Heart left ventricle (tissue), 16 donors: Measurements from ENCODE around the gene KL. TPM values are rescaled to one million over a fixed set of nuclear protein-coding genes. Genes with fewer than 3 reads are reported as not detected.
A peak's percentile ranks its signal among the peaks of the same experiment; 100 is the strongest.

ENCODE experiments used
- ATAC-seq, 4 donors: fragments of 200-7000 bp; cut with Tn5 transposase; one replicate each; pipeline ENCODE4 v1.9.1; 2020 to 2022; ENCODE audit warnings: moderate library complexity in 4 of 4, mild to moderate bottlenecking in 3 of 4, moderate number of reproducible peaks in 1 of 4
- DNase-seq, 5 donors: peaks; one replicate each; pipeline ENCODE4 v3.0.0-alpha.2; 2020
- H3K27ac ChIP-seq, 12 donors: fragments of 200-600 bp; sonication (generic) in 4 of 12; one replicate each; pipeline versions ENCODE4 v1.5.0 to v1.8.0; 2016 to 2022; ENCODE audit warnings: mild to moderate bottlenecking in 2 of 12
- H3K27me3 ChIP-seq, 9 donors: fragments of 200-600 bp; sonication (generic) in 2 of 9; one replicate each; pipeline versions ENCODE4 v1.5.1 to v1.8.0; 2016 to 2022; ENCODE audit warnings: mild to moderate bottlenecking in 3 of 9
- H3K36me3 ChIP-seq, 9 donors: fragments of 200-600 bp; sonication (generic) in 2 of 9; one replicate each; pipeline versions ENCODE4 v1.5.0 to v1.8.0; 2018 to 2022; ENCODE audit warnings: mild to moderate bottlenecking in 2 of 9
- H3K4me1 ChIP-seq, 12 donors: fragments of 200-600 bp; sonication (generic) in 4 of 12; one replicate each; pipeline versions ENCODE4 v1.5.0 to v1.8.0; 2016 to 2022; ENCODE audit warnings: mild to moderate bottlenecking in 3 of 12
- H3K4me3 ChIP-seq, 12 donors: fragments of 200-600 bp; sonication (generic) in 4 of 12; one replicate each; pipeline versions ENCODE4 v1.5.0 to v1.8.0; 2017 to 2022; ENCODE audit warnings: mild to moderate bottlenecking in 9 of 12, moderate library complexity in 4 of 12
- H3K9me3 ChIP-seq, 12 donors: fragments of 200-600 bp; sonication (generic) in 4 of 12; one replicate each; pipeline versions ENCODE4 v1.5.0 to v1.8.0; 2016 to 2022; ENCODE audit warnings: mild to moderate bottlenecking in 1 of 12
- POLR2A ChIP-seq, 2 donors: fragments of 450-650 bp; IDR thresholded peaks; one replicate each; pipeline ENCODE4 v1.6.1; 2017; ENCODE audit warnings: antibody characterized with exemption in 2 of 2, mild to moderate bottlenecking in 2 of 2, moderate library complexity in 2 of 2
- WGBS, 4 donors: extraction: QIAGEN DNeasy Blood & Tissue Kit in 2 of 4; methylation state at CpG; one replicate each; pipeline versions ENCODE4 v1.1.5 to v1.1.7; 2013 to 2018; 5-methylcytosine and 5-hydroxymethylcytosine counted together
- intact Hi-C, 10 donors: fragments of 100-400 bp; cut with DNase I; formaldehyde crosslinking; loops; one replicate each; pipeline versions ENCODE4 v1.11.1 to v1.14.2; 2022
- polyA plus RNA-seq, 2 donors: library from polyadenylated mRNA; stranded (reverse); fragments of 200-250 nt; gene quantifications; one replicate each; pipeline ENCODE4 v1.2.3, GENCODE V29; 2013
- total RNA-seq, 9 donors: library from RNA; depleted of rRNA in 2 of 9; stranded (reverse); fragments of >200 nt in 2 of 9; fragmentation: NEBNext Ultra II Directional in 3 of 9; extraction: Animal tissue kit (Norgen Biotek cat#: 25700) in 3 of 9; gene quantifications; one replicate each; pipeline versions ENCODE4 v1.1.0 to v1.2.4, GENCODE V29; 2016 to 2023
- TF ChIP-seq, protein P1 (sequence below), 12 donors: fragments of 200-600 bp; sonication (generic) in 4 of 12; IDR thresholded peaks; one replicate each; pipeline versions ENCODE4 v1.5.0 to v1.8.0; 2018 to 2022; ENCODE audit warnings: antibody characterized with exemption in 12 of 12, mild to moderate bottlenecking in 5 of 12
- donor health status: ischemic (EF 13 %, LVEDD 7.1; RV severe dilation, severe dysfunction).
- donor health status: healthy with polysubstance abuse.
- donor health status: DM: no; HTN: yes; CAD: no.
- donor health status: DM: no; HTN: no; CAD: no.
- donor health status: ischemic (EF 25% LVEDD 6.9; RV normal size, moderate dysfunction).
- donor health status: ischemic (EF 25% LVEDD 5.7; RV mildly dilated, moderate dysfunction).
- donor health status: healthy.
- donor health status: DM: yes; HTN: yes; CAD: no.
- donor health status: ischemic (EF 35%, LVEDD 5.7; RV mildly dilated, moderate dysfunction).
- donor health status: nonischemic (EF 11% LVEDD 7.7; RV severe dilation, severe dysfunction).
- donor health status: DM: yes; HTN: yes; CAD: no.
- donor health status: PGD.
- donor health status: ischemic (EF 29% LVEDD 5.4; RV normal size, mild dysfunction).
- donor health status: nonischemic (EF 23%, LVEDD 6.1; RV moderate dilation, normal function).

KL gene
- total and polyA plus RNA-seq, 11 donors = 0.34 to 3.1 (median 1.7) TPM

DNA sequence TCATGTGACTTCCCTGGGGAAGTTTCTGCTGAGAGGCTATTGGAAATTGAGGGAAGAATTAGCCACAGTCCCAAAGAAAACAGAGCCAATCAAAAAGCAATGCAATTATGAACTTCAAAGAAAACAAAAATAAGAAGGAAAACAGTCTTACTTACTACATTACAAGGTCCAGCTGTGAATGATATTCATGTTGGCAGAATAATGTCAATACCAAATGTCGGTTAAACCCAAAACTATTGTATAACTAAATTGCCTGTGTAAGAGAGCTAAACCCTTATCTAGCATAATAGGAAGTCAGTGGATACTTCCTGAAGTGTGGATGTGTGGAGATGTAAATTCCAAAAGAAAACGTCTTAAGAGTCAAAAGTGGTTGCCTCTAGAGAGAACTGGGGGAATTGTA is 12.4 kb downstream of the KL start:
- peaks cover 0 to 22% (median 0%) of the 10 kb centered on the region in 12 donors for H3K4me1 ChIP-seq
- intact Hi-C loops = no loop called here
- 41 to 54% (median 47%) methylated on average over 2 of the region's 2 CpGs for WGBS, 4 donors
- H3K4me3 ChIP-seq = no peak overlapping the region
- H3K27ac ChIP-seq = no peak overlapping the region
- DNase-seq (no peak), ATAC-seq (no peak)
- no peaks in the 10 kb centered on the region for H3K9me3 ChIP-seq
- no peaks in the 10 kb centered on the region for H3K36me3 ChIP-seq
- no peaks in the 10 kb centered on the region for H3K27me3 ChIP-seq
- TF ChIP-seq POLR2A (IDR thresholded peaks at IDR 0.05) = no peak
- TF ChIP-seq, protein P1, sequence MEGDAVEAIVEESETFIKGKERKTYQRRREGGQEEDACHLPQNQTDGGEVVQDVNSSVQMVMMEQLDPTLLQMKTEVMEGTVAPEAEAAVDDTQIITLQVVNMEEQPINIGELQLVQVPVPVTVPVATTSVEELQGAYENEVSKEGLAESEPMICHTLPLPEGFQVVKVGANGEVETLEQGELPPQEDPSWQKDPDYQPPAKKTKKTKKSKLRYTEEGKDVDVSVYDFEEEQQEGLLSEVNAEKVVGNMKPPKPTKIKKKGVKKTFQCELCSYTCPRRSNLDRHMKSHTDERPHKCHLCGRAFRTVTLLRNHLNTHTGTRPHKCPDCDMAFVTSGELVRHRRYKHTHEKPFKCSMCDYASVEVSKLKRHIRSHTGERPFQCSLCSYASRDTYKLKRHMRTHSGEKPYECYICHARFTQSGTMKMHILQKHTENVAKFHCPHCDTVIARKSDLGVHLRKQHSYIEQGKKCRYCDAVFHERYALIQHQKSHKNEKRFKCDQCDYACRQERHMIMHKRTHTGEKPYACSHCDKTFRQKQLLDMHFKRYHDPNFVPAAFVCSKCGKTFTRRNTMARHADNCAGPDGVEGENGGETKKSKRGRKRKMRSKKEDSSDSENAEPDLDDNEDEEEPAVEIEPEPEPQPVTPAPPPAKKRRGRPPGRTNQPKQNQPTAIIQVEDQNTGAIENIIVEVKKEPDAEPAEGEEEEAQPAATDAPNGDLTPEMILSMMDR (IDR thresholded peaks at IDR 0.05) = no peak

DNA sequence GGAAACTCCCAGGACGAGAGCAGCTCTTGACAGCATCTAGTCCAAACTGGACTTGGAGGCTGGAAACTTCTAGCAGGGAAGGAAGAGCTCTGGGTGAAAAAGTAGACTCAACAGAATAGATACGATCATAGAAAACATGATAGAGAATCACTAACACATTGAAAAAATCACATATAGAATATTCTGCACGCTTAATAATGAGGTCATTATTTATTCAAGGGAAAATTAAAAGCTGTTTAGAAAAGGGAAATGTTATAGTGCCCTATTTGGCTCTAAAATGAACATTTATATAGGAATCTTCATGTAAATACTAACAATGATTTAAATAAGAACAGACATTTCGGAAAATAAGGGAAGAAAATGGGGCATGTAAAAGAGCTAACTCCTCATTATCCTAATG is 15.1 kb downstream of the KL start:
- no peak for ATAC-seq
- TF ChIP-seq POLR2A (IDR thresholded peaks at IDR 0.05) = no peak
- TF ChIP-seq, protein P1 (IDR thresholded peaks at IDR 0.05) = no peak
- H3K27me3 ChIP-seq = no peaks in the 10 kb centered on the region
- H3K4me3 ChIP-seq = no peak overlapping the region
- no peaks in the 10 kb centered on the region for H3K36me3 ChIP-seq
- intact Hi-C loops = no loop called here
- H3K9me3 ChIP-seq = no peaks in the 10 kb centered on the region
- H3K27ac ChIP-seq = no peak overlapping the region
- H3K4me1 ChIP-seq = peaks cover 0 to 17% (median 0%) of the 10 kb centered on the region in 12 donors
- DNase-seq = no peak
- WGBS, 4 donors = 96 to 99% (median 98%) methylated on average over 4 of the region's 4 CpGs

DNA sequence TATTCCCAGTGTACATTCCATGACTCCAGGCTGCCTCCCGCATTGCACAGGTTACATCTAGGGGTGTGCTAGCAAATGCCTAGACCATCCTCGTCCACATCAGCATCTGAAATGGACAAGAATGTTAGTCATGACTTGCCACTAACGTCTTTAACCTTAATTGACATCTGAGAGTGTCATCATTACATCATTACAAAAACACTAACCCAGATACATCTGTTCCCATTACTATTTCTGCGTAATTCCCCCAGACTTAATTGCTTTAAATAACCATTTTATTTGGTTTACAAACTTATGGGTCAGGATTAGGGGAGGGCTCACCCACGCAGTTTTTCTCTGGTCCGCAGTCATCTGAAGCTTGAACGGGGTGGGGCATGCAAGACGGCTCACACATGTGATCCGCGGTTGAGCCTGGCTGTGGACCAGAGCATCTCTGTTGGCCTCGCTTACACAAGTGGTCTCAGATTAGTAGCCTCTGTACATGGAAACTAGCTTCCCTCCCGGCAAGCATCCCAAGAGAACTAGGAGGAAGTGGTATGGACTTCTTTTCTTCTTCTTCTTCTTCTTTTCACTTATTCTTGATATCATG is 15.9 kb downstream of the KL start:
- Histone ChIP-seq H3K4me3 (no peak overlapping the region), H3K9me3 (no peaks in the 10 kb centered on the region), H3K27me3 (no peaks in the 10 kb centered on the region), H3K4me1 (peaks cover 0 to 9% (median 0%) of the 10 kb centered on the region in 12 donors), H3K36me3 (no peaks in the 10 kb centered on the region), H3K27ac (no peak overlapping the region)
- intact Hi-C loops = no loop called here
- DNase-seq = peak in 4 of 5 donors; percentile 27 to 47 (median 37)
- ATAC-seq = peak in 3 of 4 donors; percentile 58 to 81 (median 62)
- no peak for TF ChIP-seq POLR2A (IDR thresholded peaks at IDR 0.05)
- TF ChIP-seq, protein P1 (IDR thresholded peaks at IDR 0.05) = no peak
- WGBS, 4 donors = 76 to 82% (median 78%) methylated on average over 12 of the region's 12 CpGs

DNA sequence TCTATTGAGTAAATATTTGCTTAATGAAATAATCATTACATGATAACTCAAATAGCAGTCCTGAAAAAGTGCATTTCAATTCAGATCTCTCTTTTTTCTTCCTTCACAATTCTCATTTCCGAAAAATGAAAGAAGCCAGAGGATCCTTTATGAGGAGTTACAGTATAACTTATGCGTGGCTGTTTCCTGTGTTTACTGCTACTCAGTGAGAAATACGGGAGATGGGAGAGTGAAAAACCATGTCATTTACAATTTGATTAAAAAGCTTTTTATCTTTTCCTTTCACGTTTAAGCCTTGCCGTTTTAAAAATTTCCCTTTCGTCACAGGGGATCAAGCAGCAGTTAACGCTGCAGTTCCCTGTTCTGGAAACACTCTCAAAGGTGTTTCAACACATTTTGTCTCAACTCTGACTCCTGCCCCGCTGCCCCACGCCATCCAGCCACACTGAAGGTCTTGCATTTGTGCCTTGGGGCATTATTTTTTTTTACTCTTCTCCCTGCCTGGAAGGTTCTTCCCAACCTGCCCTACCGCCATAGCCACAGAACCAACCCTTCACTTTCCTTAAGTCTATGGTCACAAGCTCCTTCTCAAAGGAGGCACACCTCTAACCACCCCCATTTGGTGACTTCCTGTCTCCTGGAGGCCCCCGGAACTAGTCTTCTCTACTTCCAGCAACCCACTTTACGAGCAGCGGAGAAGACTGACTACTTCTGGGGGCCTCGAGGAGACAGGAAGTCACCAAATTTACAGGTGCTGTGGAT is 17.0 kb downstream of the KL start:
- DNase-seq = no peak
- H3K9me3 ChIP-seq = no peaks in the 10 kb centered on the region
- no peaks in the 10 kb centered on the region for H3K27me3 ChIP-seq
- ATAC-seq = peak in 1 of 4 donors; percentile 20
- no peaks in the 10 kb centered on the region for H3K36me3 ChIP-seq
- peaks cover 0 to 5% (median 0%) of the 10 kb centered on the region in 12 donors for H3K4me1 ChIP-seq
- 64 to 74% (median 68%) methylated on average over 14 of the region's 14 CpGs for WGBS, 4 donors
- H3K4me3 ChIP-seq = peak overlapping the region in 1 of 12 donors; percentile 23
- intact Hi-C loops = no loop called here
- H3K27ac ChIP-seq = peak overlapping the region in 1 of 12 donors; percentile 28
- TF ChIP-seq POLR2A (IDR thresholded peaks at IDR 0.05) = no peak
- TF ChIP-seq, protein P1 (IDR thresholded peaks at IDR 0.05) = no peak
